ENCODE measurements around the gene PCSK6. TPM values are rescaled to one million over a fixed set of nuclear protein-coding genes. Genes with fewer than 3 reads are reported as not detected.

Gene PCSK6
- total and polyA plus RNA-seq, 2 of the 8 experiments (the other 6 are each of a cell fraction or from before 2014, with no cell fraction given), result 1.9 to 4.0 TPM

DNA sequence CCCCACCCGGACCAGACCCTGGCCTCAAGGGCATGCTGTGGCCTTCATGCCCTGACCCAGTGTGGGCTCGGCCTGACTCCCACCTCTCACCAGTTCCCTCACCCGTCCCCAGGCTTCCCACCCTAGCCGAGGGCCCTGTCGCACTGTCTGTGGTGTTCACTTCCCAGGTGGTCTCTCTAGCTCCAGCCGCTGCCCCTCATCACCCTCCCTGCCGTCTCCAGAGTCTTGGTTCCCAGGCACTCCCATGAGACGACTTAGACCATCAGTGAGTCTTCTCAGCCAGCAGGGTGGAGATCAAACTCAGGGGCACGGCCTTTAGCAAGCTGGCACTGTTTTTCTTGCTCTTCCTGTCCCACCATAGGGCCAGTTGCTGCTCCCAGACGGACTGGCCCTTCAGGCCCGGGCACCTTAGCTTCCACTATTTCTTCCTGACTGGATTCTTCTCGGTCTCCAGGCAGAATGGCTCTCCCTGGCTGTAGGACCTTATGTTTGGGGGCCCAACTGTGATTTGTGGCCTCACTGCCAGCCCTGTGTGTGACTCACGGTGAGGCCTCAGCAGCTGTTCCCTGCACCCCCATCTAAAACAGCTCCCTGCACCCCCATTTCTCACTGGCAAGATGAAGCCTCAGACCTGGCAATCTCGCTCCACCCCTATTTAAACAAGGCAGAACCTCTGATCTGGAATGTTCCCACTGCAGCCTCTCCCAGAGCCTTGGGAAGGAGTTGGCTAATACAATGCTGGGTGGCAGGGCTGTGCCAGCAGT lies 9.4 kb upstream of the PCSK6 start:
- H2BK120ac ChIP-seq (replicated peaks; ENCODE audit: low read depth, low read length), result no peak overlapping the region
- no peak overlapping the region for H3K4me3 ChIP-seq (ENCODE audit: extremely low read depth in 1 of 4, insufficient read depth in 2 of 4, low read depth in 3 of 4, low read length in 4 of 4)
- H3K4me2 ChIP-seq (ENCODE audit: insufficient read depth in 1 of 2, low read depth in 2 of 2, low read length in 2 of 2), result no peak overlapping the region
- peaks cover 0 to 3% (median 1%) of the 10 kb centered on the region in 4 experiments; a peak in 1 of 7 replicates for H3K27me3 ChIP-seq (replicated peaks in 1 of 4; ENCODE audit: control insufficient read depth in 3 of 4, extremely low read depth in 1 of 4, insufficient read depth in 3 of 4, low read length in 3 of 4)
- no peak overlapping the region for H4K5ac ChIP-seq (ENCODE audit: insufficient read length, low read depth, low read length)
- H3K9ac ChIP-seq (replicated peaks in 1 of 4; ENCODE audit: extremely low read depth in 1 of 4, low read depth in 3 of 4, low read length in 3 of 4), result no peak overlapping the region
- H2BK12ac ChIP-seq (ENCODE audit: low read depth, low read length), result no peak overlapping the region
- H3K18ac ChIP-seq (ENCODE audit: extremely low read depth, low read length), result no peak overlapping the region
- no peaks in the 10 kb centered on the region for H3K36me3 ChIP-seq (ENCODE audit: control insufficient read depth in 2 of 4, insufficient read depth in 4 of 4, low read length in 3 of 4)
- peaks cover 0 to 29% (median 13%) of the 10 kb centered on the region in 4 experiments; a peak in 6 of 7 replicates for H3K4me1 ChIP-seq (replicated peaks in 1 of 4; ENCODE audit: control insufficient read depth in 3 of 4, insufficient read depth in 4 of 4, low read length in 3 of 4)
- H3K56ac ChIP-seq (replicated peaks; ENCODE audit: insufficient read length, low read depth, low read length), result no peak overlapping the region
- no peak overlapping the region for H2AFZ ChIP-seq (ENCODE audit: low read length)
- no peak overlapping the region for H2AK5ac ChIP-seq (ENCODE audit: low read depth, low read length)
- FAIRE-seq (no peak), DNase-seq (ENCODE audit: low read depth in 1 of 2, low spot score in 2 of 2) (peak in 1 of 2 experiments; percentile 35)
- no peak overlapping the region for H4K8ac ChIP-seq (ENCODE audit: extremely low read depth, insufficient read depth, low read length)
- no peaks in the 10 kb centered on the region for H4K20me1 ChIP-seq (replicated peaks in 1 of 2; ENCODE audit: control insufficient read depth in 1 of 2, insufficient read depth in 2 of 2, low read length in 2 of 2)
- no peaks in the 10 kb centered on the region for H3K79me2 ChIP-seq (ENCODE audit: control insufficient read depth in 1 of 2, insufficient read depth in 2 of 2, low read length in 2 of 2)
- ChIA-PET CTCF (ENCODE audit: partially characterized antibody) (interaction anchor here (1.0 to 2.1 kb wide), 5 partner anchors 12 to 201 kb away, joined by 3 to 5 read pairs (median 4); no protein-coding TSS in a partner anchor), POLR2A (ENCODE audit: partially characterized antibody) (no interaction called here)
- no peak overlapping the region for H3K14ac ChIP-seq (ENCODE audit: insufficient read length)
- H3K9me3 ChIP-seq (ENCODE audit: insufficient read depth in 2 of 2, low read depth in 1 of 2, low read length in 1 of 2), result no peaks in the 10 kb centered on the region
- no peak overlapping the region for H2BK5ac ChIP-seq (ENCODE audit: low read depth, low read length)
- WGBS, 2 experiments (ENCODE audit: extremely low coverage in 1 of 2, insufficient coverage in 1 of 2, insufficient read length in 1 of 2, insufficient replicate concordance in 2 of 2, low coverage in 1 of 2, low lambda C conversion rate in 2 of 2, missing lambda C conversion rate in 1 of 2), result 87% methylated on average over 14 of the region's 14 CpGs; no CpG with 5 or more reads in 1 of the 2 experiments
- H3K27ac ChIP-seq (ENCODE audit: low read depth, low read length), result no peak overlapping the region
- H3K79me1 ChIP-seq (ENCODE audit: low read depth, low read length), result no peaks in the 10 kb centered on the region
- no peak overlapping the region for H3K4ac ChIP-seq (replicated peaks; ENCODE audit: insufficient read length, low read depth, low read length)
- H2BK20ac ChIP-seq (ENCODE audit: low read length), result no peak overlapping the region
- H2BK15ac ChIP-seq (ENCODE audit: low read length), result no peak overlapping the region
- H3K23me2 ChIP-seq (ENCODE audit: low read depth, low read length), result no peaks in the 10 kb centered on the region
- TF ChIP-seq, protein P1, sequence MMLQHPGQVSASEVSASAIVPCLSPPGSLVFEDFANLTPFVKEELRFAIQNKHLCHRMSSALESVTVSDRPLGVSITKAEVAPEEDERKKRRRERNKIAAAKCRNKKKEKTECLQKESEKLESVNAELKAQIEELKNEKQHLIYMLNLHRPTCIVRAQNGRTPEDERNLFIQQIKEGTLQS (IDR thresholded peaks at IDR 0.05; ENCODE audit: insufficient read depth, low read depth, low read length), result no peak
- no peak for TF ChIP-seq SIX5 (IDR thresholded peaks at IDR 0.05; ENCODE audit: low read depth, low read length)
- no peak for TF ChIP-seq CBX5 (IDR thresholded peaks at IDR 0.05; ENCODE audit: low read depth, low read length)
- TF ChIP-seq, protein P2, sequence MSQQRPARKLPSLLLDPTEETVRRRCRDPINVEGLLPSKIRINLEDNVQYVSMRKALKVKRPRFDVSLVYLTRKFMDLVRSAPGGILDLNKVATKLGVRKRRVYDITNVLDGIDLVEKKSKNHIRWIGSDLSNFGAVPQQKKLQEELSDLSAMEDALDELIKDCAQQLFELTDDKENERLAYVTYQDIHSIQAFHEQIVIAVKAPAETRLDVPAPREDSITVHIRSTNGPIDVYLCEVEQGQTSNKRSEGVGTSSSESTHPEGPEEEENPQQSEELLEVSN (IDR thresholded peaks at IDR 0.05), result no peak
- no peak for TF ChIP-seq POLR2A (IDR thresholded peaks at IDR 0.05; ENCODE audit: control extremely low read depth in 1 of 2, low read depth in 2 of 2, low read length in 2 of 2)
- TF ChIP-seq SIRT6 (IDR thresholded peaks at IDR 0.05; ENCODE audit: low read length), result no peak
- TF ChIP-seq CBX8 (IDR thresholded peaks at IDR 0.05; ENCODE audit: borderline replicate concordance, low read depth, low read length), result no peak
- no peak for TF ChIP-seq CTBP2 (IDR thresholded peaks at IDR 0.05; ENCODE audit: borderline replicate concordance, insufficient read depth, insufficient read length, low read length)
- no peak overlapping the region for H4K91ac ChIP-seq (replicated peaks; ENCODE audit: insufficient read length, low read length)
- H3K23ac ChIP-seq (ENCODE audit: insufficient read length), result no peak overlapping the region

Data from H1 (cell line).